HG02840 (cell line): Measurements from ENCODE around the gene C11orf16.
"Not testable (repeated sequence)": the region's sequence is repeated elsewhere in the genome, so short reads cannot be mapped to it uniquely, and the experiment has no call there.

Experiments used
- ATAC-seq: cut with Tn5 transposase; IDR thresholded peaks from one replicate; pipeline ENCODE4 v1.9.1; 2021; ENCODE audit warnings: mild to moderate bottlenecking, moderate library complexity, moderate number of reproducible peaks; ENCODE audit not compliant: unreplicated experiment, low FRiP score

C11orf16 gene

GRCh38 chr11:8932564-8933180 is at the start of gene C11orf16:
TSS of gene C11orf16 (minus strand) at chr11:8932947. CDS start at chr11:8932308, 639 bp downstream.
- no peak for ATAC-seq

- ATAC-seq = no peak
These were observed 47.7 kb upstream of the C11orf16 start for GRCh38 chr11:8980485-8980884.

- ATAC-seq = not testable (repeated sequence)
These were observed 46.6 kb upstream of the C11orf16 start for GRCh38 chr11:8979365-8979764.

- ATAC-seq = no peak
These were observed 40.4 kb upstream of the C11orf16 start for GRCh38 chr11:8973121-8973520.

- no peak for ATAC-seq
These were observed 39.2 kb upstream of the C11orf16 start for GRCh38 chr11:8971924-8972316.

GRCh38 chr11:8971196-8971923 is 38.6 kb upstream of the C11orf16 start:
- no peak for ATAC-seq

GRCh38 chr11:8967184-8967583 is 34.4 kb upstream of the C11orf16 start:
- ATAC-seq = no peak

GRCh38 chr11:8964324-8965320 is 31.9 kb upstream of the C11orf16 start, which contains the start of gene TMEM9B:
TSS of gene TMEM9B (minus strand) at chr11:8964442. CDS start at chr11:8964313, 129 bp downstream.
- ATAC-seq = peak; percentile 83

- ATAC-seq = peak; percentile 58
These were observed 31.0 kb upstream of the C11orf16 start for GRCh38 chr11:8963569-8964323.

GRCh38 chr11:8962841-8963240 is 30.1 kb upstream of the C11orf16 start:
- no peak for ATAC-seq

GRCh38 chr11:8961401-8961800 is 28.7 kb upstream of the C11orf16 start:
- ATAC-seq = no peak

- ATAC-seq = no peak
These were observed 26.9 kb upstream of the C11orf16 start for GRCh38 chr11:8959546-8960166.

GRCh38 chr11:8956860-8957259 is 24.1 kb upstream of the C11orf16 start:
- no peak for ATAC-seq

GRCh38 chr11:8948886-8949285 is 16.1 kb upstream of the C11orf16 start:
- ATAC-seq = no peak

- no peak for ATAC-seq
These were observed 14.6 kb upstream of the C11orf16 start for GRCh38 chr11:8947230-8947943.

- no peak for ATAC-seq
These were observed 9.8 kb upstream of the C11orf16 start, which contains the start of gene ASCL3 for GRCh38 chr11:8942518-8943066. TSS of gene ASCL3 (minus strand) at chr11:8943016. CDS start at chr11:8938161, 4,855 bp downstream.

- no peak for ATAC-seq
These were observed 8.8 kb upstream of the C11orf16 start for GRCh38 chr11:8941341-8942103.

- ATAC-seq = no peak
These were observed 4.9 kb upstream of the C11orf16 start for GRCh38 chr11:8937659-8938058.
